Stimulated activated CD4-positive, alpha-beta T cell treated with anti-CD3 and anti-CD28 coated beads, Interleukin-2, amount 100 ng/mL, for 24 hours (primary cell): ENCODE results near the gene RAB6C.
"Not testable (repeated sequence)": the region's sequence is repeated elsewhere in the genome, so short reads cannot be mapped to it uniquely, and the experiment has no call there.

Source experiments
- DNase-seq, 2 donors: peaks; one replicate each; pipeline ENCODE4 v3.0.0-alpha.2; 2020

Gene RAB6C

DNA sequence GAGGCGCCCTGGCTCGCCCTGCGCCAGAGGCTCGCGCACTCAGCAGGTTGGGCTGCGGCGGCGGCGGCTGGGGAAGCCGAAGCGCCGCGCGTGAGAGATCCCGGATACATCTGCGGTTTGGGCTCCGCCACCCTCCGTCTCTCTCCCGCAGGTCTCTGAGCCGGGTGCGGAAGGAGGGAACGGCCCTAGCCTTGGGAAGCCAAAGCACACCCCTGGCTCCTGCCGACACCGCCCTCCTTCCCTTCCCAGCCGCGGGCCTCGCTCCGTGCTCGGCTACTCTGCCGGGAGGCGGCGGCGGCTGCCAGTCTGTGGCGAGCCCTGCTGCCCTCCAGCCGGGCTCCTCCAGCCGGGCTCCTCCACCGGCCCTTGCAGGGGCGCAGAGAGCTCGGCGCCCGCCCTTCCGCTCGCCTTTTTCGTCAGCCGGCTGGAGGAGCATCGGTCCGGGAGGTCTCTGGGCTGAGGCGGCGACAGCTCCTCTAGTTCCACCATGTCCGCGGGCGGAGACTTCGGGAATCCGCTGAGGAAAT is at the start of gene RAB6C:
Gene RAB6C, plus strand, starts transcription at position 38 of the 527 bp plus-strand sequence. Its CDS starts 450 bp downstream, at position 488.
- peak in 1 of 2 donors; percentile 6 for DNase-seq

- DNase-seq, result no peak
These were observed 49.0 kb upstream of the RAB6C start for GRCh38 chr2:129930451-129930850.

- DNase-seq, result not testable (repeated sequence)
These were observed 46.1 kb upstream of the RAB6C start for GRCh38 chr2:129933387-129933786.

DNA sequence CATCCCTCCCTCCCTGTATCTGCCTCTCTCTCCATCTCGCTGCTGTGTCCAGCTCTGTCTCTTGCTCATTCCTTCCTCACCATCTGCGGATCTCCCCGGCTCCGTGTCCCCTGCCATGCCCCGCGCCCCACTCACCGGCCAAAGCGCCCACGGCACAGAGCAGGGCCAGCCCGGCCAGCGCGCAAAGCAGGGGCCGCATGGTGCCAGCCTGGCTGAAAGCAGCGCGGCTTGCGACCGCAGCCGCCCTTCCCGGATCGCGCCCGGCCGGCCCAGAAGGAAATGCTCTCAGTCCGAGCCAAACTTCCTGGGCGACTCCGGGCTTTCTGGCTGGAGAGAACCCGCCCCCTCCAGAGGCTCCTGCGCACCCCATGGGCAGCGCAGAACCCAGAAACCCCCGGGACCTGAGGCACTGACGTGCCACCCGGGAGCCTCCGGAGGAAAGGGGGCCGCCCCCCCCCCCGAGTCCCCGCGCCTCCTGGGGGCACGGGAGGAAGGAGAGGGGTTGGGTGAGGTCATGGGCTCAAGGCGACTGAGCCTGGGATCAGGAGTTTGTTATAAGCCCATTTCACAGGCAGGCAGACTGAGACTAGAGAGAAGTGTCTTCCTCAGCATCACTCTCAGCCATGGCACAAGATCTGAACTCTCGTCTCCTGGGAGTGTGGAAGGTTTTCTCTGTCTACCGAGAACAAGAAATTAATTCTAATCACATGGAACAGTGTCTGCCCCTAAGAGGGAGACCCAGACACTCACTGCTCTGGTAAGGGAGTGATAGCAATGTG is 45.2 kb upstream of the RAB6C start:
- no peak for DNase-seq

DNA sequence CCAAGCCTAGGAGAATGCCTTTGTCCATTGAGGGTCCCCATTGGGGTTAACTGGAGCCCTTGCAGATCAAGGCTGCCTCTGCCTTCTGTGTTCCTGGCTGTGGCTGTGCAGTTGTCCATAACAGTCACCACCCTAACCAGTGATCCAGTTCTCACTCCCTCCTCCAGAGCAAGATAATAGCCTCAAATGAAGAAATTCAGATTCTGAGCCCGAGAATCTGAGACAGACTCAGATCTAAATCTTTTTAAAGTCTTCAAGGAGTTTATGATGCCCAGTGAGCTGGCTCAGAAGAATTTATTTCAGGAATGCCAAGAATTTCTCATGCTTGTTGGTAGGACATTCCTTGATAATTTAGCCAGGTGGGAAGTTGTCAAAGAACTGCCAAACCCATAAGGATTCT is 44.3 kb upstream of the RAB6C start:
- no peak for DNase-seq

DNA sequence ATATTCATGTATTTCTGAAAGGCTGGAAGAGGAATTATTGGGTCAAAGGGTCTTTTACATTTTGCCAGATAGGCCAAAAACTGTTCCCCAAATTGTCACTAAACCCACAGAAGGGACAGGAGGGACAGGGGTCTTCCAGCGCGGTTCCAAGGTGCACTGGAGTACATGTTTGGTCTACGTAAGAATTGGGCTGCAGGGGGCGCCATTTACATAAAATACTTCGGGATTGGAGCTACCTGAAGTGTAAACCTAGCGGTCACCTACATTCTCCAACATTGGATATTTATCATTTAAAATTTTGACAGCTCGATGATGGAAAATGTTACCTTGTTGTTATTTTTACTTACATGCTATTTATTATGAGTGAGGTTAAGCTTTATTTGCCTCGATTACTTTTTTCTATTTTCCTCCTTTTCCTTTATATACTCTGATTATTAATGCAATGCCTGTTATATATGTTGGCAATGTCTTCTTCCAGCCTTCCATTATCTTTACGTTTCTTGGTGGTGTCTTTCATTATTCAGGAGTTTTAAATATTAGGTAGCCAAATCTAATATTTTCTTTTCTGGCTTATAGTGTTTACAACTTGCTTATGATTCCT is 43.0 kb upstream of the RAB6C start:
- peak in 1 of 2 donors; percentile 62 for DNase-seq

DNA sequence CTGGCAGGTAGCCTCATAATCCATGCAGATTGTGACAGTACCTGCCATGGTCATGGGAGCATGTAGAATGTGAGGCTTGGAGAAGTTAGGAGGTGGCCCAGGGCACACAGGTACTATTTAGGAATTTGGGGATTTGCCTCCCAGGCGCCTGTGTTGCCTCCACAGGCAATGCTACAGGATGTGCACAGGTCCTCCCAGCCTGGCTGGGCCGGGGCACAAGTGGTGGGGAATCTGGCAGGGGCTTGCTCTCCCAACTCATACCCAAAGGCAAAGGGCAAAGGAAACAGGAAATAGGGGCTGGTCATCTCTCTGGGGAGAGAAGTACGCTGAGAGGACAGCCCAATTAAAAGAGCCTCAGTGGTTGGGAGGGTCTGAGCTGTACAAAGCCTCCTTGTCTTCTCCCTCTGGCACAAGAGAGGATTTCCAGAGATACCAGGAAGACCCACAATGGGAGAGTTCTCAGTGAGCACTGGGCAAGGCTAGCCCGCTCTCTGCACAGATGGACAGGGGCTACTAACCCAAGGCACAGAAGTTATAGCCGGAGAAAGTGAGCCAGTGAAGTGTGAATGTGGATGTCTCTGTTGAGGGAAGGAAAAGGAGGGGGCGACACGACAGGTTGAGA is 40.5 kb upstream of the RAB6C start:
- not testable (repeated sequence) for DNase-seq

GRCh38 chr2:129943456-129943855 is 36.0 kb upstream of the RAB6C start:
- DNase-seq, result not testable (repeated sequence)

DNA sequence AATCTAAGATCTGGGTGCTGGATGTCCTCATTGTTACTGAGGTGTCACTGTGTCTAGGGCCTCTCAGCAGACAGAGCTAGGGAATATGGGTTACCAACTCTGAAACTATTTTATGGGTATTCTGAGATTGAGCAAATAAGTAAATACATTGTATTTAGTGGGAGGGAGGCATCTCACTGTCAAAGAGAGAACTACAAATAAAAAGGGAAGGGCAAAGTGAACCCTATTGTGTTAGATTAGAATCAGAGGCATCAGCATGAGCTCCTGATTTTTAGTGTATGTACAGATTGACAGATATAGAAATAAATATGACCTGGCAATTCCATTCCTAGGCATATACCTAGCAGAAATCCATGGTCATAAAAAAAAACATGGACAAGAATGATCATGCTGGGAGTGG is 33.9 kb upstream of the RAB6C start:
- no peak for DNase-seq

DNA sequence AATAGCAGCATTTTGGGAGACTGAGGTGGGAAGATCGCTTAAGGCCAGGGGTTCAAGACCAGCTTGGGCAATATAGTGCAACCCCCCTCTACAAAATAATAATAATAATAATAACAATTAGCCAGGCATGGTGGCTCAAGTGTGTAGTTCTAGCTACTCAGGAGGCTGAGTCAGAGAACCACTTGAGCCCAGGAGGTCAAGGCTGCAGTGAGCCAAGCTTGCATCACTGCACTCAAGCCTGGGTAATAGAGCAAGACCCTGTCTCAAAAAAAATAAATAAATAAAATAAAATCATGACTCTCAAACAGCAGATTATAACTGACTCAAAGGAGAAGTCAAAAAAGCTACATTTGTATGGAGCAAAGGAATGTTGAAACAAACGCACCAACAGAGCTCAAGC is 31.8 kb upstream of the RAB6C start:
- DNase-seq, result not testable (repeated sequence)

DNA sequence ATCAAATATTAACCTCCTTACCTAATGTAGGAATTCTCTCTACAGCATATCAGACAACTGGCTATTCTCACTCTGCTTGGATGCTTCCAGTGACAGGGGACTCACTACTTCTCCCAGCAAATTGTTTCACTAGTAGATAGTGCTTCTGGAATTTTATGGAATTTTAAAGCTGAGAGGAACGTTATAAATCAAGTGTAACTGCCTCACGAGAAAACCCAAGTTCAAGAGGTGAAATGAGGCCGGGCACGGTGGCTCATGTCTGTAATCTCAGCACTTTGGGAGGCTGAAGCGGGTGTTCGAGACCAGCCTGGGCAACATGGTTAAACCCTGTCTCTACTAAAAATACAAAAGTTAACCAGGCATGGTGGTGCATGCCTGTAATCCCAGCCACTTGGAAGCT is 23.3 kb upstream of the RAB6C start:
- not testable (repeated sequence) for DNase-seq

DNA sequence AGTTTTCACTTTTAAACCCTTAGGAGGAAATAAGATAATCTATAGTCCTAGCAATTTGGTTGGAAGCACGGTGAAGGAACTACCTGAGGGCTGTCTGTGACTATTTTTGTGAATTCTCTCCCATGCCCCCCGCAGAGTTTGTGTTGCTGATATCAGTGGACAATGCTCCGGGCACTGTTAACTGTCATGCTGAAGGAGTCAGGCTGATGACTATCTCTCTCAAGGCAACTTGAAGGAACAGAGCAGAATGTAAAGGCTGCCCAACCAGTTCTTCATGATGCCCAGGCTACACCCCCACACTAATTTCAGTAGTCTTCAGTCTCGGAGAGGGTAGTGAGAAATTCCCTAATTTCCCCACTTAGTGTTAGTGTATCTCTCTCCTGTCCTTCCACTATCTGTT is 21.6 kb upstream of the RAB6C start:
- no peak for DNase-seq

GRCh38 chr2:129958736-129959135 is 20.7 kb upstream of the RAB6C start:
- not testable (repeated sequence) for DNase-seq

GRCh38 chr2:129968605-129969004 is 10.9 kb upstream of the RAB6C start:
- DNase-seq, result not testable (repeated sequence)

GRCh38 chr2:129975016-129975774 is 4.3 kb upstream of the RAB6C start:
- no peak for DNase-seq

DNA sequence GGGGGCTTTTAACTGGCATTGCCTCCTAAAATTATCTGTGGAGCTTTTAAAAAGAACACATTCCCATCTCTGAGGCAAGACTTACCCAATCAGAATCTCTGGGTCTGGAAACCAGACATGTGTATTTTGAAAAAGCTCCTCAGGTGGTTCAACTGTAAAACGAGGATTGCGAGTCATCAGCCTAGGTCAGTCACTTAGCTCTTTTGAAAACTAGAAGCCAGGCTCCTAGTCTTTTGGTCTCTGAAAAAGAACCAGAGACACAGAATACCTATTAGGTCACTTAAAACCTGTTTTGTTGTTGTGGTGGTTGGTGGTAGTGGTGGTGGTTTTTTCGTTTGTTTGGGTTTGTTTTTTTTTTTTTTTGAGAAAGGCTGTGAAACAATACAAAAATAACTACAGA is 2.5 kb upstream of the RAB6C start:
- DNase-seq, result not testable (repeated sequence)

- DNase-seq, result no peak
These were observed 1.5 kb upstream of the RAB6C start for GRCh38 chr2:129977986-129978385.

GRCh38 chr2:129980246-129980645 is 780 bp downstream of the RAB6C start:
- DNase-seq, result not testable (repeated sequence)

DNA sequence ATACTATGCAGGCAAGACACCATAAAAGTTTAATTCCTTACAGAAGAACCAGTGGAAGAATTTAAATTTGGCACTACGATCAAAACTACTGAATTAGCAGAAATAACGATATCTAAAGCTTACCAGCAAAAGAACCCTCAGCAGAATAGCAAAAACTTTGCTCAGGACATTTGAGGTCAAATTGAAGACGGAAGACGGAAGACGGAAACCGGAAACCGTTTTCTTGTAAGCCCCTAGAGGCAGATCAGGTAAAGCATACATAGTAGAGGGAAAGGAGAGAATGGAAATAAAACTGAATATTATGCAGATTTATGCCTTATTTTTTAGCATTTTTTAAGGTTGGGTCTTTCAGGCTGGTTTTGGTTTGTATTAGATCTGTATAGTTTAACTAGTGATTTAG is 2.2 kb downstream of the RAB6C start:
- DNase-seq, result not testable (repeated sequence)

GRCh38 chr2:129984426-129984825 is 5.0 kb downstream of the RAB6C start:
- no peak for DNase-seq

DNA sequence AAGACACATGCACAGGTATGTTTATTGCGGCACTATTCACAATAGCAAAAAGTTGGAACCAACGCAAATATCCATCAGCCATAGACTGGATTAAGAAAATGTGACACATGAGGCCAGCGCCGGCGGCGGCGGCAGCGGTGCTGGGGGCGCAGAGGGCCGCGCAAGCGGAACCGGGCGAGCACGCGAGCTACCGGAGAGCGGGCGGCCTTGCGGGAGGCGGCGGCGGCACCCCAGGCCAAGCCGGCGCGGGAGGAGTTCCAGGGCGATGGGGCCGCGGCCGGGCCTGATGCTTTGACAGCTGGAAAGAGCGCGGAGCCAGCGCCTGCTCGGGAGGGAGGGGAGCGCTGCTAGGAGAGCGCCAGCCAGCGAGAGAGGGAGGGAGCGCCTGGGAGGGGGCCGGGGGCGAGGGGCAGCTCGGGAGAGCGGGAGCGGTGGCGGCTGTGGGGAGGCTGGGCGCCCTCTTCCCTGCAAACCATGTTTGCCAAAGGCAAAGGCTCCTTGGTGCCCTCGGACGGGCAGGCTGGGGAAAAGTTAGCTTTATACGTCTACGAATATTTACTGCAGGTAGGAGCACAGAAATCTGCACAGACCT is 13.0 kb downstream of the RAB6C start:
- not testable (repeated sequence) for DNase-seq

DNA sequence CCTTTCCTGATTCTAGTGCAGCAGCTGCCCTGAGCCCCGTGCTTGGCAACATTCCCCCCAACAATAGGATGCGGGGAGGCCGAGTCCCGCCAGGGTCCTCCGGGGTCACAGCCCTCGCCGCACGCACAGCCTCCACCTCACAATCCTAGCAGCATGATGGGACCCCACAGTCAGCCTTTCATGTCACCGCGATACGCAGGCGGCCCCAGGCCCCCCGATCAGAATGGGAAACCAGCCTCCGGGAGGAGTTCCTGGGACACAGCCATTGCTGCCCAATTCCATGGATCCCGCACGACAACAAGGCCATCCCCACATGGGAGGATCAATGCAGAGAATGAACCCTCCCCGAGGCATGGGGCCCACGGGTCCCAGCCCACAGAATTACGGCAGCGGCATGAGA is 13.7 kb downstream of the RAB6C start:
- not testable (repeated sequence) for DNase-seq
